Measurements from ENCODE around the gene SRC.

SRC gene

DNA sequence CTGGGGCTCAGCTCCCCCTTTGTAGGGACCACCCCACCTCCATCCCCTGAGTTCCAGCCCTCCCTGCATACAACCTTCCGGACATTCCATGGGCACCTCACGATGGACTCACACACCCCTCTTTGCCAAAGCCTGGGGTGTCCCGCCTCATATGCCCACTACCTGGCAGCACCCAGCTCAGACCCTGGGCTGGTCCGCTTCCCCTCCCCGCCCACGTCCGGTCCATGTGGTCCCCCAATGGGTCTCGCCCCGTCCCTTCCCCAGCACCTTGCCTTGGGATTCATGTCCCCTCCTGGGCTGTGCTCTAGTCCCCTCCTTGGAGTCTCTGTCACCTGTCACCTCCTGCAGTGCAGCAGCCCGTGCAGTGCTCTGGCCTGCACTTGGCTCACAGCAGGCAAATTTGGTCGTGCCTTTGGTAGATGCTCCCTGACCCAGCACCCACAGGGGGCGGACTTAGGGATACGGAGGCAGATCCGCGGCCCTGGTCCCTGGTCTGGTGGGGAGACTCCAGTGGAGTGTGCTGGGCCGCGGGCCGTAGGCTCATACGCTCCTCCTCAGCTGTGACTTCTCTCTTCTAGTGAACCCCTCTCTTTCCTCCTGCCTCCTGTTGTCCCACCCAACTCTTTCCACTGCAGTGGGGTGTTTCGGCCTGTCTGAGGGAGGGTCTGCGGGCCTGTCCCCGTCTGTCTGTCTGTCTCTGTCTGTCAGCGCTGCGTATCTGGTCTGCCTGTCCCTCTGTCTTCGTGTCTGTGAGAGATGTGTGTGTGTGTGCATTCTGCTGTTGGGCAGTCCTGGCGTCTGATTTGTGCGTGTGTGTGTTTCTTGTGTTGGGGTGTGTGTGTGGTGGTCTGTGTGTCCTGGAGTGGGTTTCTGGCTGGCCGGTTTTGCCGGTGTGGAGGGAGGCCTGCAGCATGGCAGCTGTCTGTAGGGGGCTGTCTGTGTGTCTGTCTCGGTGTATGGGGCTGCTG, 69.5 kb downstream of the SRC start:
- no peak; the same call in 2 of the 3 replicates for ATAC-seq
- no peak for TF ChIP-seq SNAI2 (CRISPR knock-in tag; IDR thresholded peaks at IDR 0.05)
- no peak for TF ChIP-seq ZC3H10 (CRISPR knock-in tag; IDR thresholded peaks at IDR 0.05)
- TF ChIP-seq POU6F1 (CRISPR knock-in tag; IDR thresholded peaks at IDR 0.05; ENCODE audit: borderline replicate concordance, low read depth), result no peak
- TF ChIP-seq ZNF70 (CRISPR knock-in tag; IDR thresholded peaks at IDR 0.05), result no peak
- no peak for TF ChIP-seq OSR1 (CRISPR knock-in tag; IDR thresholded peaks at IDR 0.05)
- TF ChIP-seq GLIS3 (CRISPR knock-in tag; IDR thresholded peaks at IDR 0.05), result no peak
- no peak for TF ChIP-seq BACH2 (CRISPR knock-in tag; IDR thresholded peaks at IDR 0.05; ENCODE audit: borderline replicate concordance)
- TF ChIP-seq ISL1 (CRISPR knock-in tag; IDR thresholded peaks at IDR 0.05), result no peak
- no peak for TF ChIP-seq ESRRG (CRISPR knock-in tag; IDR thresholded peaks at IDR 0.05)
- TF ChIP-seq ZNF8 (CRISPR knock-in tag; IDR thresholded peaks at IDR 0.05), result no peak
- no peak for TF ChIP-seq RARB (CRISPR knock-in tag; IDR thresholded peaks at IDR 0.05)
- TF ChIP-seq TOX (CRISPR knock-in tag; IDR thresholded peaks at IDR 0.05; ENCODE audit: borderline replicate concordance), result no peak
- TF ChIP-seq ZNF565 (CRISPR knock-in tag; conservative IDR thresholded peaks at IDR 0.05; ENCODE audit: low read depth), result no peak
- no peak for TF ChIP-seq ZFP3 (CRISPR knock-in tag; IDR thresholded peaks at IDR 0.05)
- TF ChIP-seq ZFP30 (CRISPR knock-in tag; IDR thresholded peaks at IDR 0.05), result no peak
- no peak for TF ChIP-seq CSRNP3 (CRISPR knock-in tag; IDR thresholded peaks at IDR 0.05)
- TF ChIP-seq ARNTL (CRISPR knock-in tag; IDR thresholded peaks at IDR 0.05; ENCODE audit: borderline replicate concordance, low read depth), result no peak
- no peak for TF ChIP-seq TCF4 (CRISPR knock-in tag; IDR thresholded peaks at IDR 0.05; ENCODE audit: borderline replicate concordance)
- TF ChIP-seq PATZ1 (CRISPR knock-in tag; IDR thresholded peaks at IDR 0.05; ENCODE audit: borderline replicate concordance), result no peak

DNA sequence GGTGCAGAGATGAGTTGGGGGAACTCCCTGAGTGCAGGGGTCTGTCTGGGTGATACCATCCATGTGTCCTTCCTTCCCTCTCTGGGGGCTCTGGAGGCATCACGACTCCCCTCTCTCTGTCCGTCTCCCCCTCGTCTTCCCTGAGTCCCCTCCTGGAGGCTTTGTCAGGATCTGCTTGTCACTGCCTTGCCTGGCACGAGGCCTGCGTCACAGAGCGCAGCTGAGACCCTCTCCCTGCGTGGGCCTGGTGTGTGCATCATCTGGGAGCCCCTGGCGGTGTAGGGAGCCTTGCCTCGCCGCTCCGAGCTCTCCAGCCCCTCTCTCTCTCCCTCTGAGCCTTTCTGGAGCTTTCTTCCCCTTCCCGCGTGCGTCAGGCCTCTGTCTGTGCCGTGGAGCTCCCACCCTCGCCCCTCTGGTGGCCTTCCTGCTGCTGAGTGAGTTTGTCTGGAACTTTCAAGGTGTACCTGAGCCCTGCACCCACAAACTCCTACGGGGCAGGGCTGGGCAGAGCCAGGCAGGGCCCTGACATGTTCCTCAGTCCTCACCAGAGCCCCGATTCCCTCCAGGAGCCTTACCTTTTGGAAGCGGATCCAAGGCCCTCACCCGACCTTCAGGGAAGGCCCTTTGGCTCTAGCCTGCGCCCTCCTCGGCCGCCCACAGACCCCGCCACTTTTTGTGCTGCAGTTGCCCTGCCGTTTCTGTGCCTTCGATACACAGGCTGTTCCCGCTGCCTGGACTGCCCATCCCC, 70.3 kb downstream of the SRC start:
- TF ChIP-seq ZFP3 (CRISPR knock-in tag; IDR thresholded peaks at IDR 0.05), result no peak
- no peak for ATAC-seq

DNA sequence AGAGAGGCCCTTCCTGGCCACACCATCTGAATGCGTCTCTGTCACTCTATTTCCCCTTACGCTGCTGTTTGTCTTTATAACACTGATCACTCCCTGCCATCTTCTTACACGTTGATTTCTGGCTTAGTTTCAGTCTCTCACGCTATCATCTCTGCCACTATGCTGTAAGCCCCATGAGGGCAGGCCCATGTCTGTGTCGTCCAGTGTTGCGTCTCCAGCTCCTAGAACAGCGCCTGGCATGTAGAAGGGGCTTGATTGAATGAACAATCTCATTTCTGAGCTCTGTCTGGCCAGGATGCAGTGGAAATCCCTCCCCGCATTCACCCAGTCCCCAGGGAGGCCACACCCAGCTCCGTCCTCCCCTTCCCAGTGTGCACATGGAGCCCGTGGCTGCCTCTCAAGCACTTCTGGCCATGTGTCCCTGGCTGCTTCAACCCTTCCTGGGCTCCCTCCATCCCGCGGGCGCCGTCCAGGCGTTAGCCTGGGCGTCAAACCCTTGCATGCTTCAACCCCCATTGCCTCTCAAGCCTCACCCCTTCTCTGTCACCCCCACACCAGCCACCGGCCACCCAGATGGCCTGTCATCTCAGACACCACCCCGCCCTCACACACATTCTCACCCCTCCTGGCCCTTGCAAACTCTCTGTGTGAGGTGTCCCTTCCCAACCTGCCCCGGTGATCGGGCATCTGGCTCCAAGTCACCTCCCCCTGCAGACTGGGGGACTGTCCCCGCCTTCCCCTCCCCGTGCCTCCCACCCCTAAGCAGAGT, 71.1 kb downstream of the SRC start:
- no peak for ATAC-seq
- TF ChIP-seq ZC3H10 (CRISPR knock-in tag; IDR thresholded peaks at IDR 0.05) (no peak), ZFP3 (CRISPR knock-in tag; IDR thresholded peaks at IDR 0.05) (no peak), ISL1 (CRISPR knock-in tag; IDR thresholded peaks at IDR 0.05) (no peak), ZFP30 (CRISPR knock-in tag; IDR thresholded peaks at IDR 0.05) (no peak), BACH2 (CRISPR knock-in tag; IDR thresholded peaks at IDR 0.05; ENCODE audit: borderline replicate concordance) (no peak), OSR1 (CRISPR knock-in tag; IDR thresholded peaks at IDR 0.05) (no peak), SNAI2 (CRISPR knock-in tag; IDR thresholded peaks at IDR 0.05) (no peak), ZNF70 (CRISPR knock-in tag; IDR thresholded peaks at IDR 0.05) (no peak), GLIS3 (CRISPR knock-in tag; IDR thresholded peaks at IDR 0.05) (no peak), CSRNP3 (CRISPR knock-in tag; IDR thresholded peaks at IDR 0.05) (no peak), CREB5 (CRISPR knock-in tag; IDR thresholded peaks at IDR 0.05; ENCODE audit: low read depth) (no peak), TSHZ2 (CRISPR knock-in tag; IDR thresholded peaks at IDR 0.05) (no peak), RARB (CRISPR knock-in tag; IDR thresholded peaks at IDR 0.05) (no peak), TCF4 (CRISPR knock-in tag; IDR thresholded peaks at IDR 0.05; ENCODE audit: borderline replicate concordance) (no peak)
